SK-N-SH (cell line): ENCODE results near the gene SLC27A2. TPM values are rescaled to one million over a fixed set of nuclear protein-coding genes. Genes with fewer than 3 reads are reported as not detected.

Source experiments
- CTCF ChIA-PET: fragments of 300-600, 350-600 bp; formaldehyde crosslinking; extraction: SDS; loops from one replicate; lab custom pipeline; 2021; lab: Yijun Ruan, JAX
- POLR2A ChIA-PET: fragments of 350-600 bp; sonication (Branson Sonifier 250); formaldehyde crosslinking; extraction: SDS; loops from one replicate; lab custom pipeline; 2020; ENCODE audit warnings: antibody characterized with exemption, inconsistent platforms; lab: Yijun Ruan, JAX
- DNase-seq: peaks from one replicate; pipeline ENCODE4 v3.0.0; 2012
- H2AFZ ChIP-seq: fragments of 200-600 bp; sonication (generic); 2 replicates; pipeline ENCODE4 v1.8.1; 2016; ENCODE audit warnings: antibody characterized with exemption, mild to moderate bottlenecking, low read depth
- H3F3A ChIP-seq: fragments of 200-600 bp; sonication (generic); replicated peaks from 2 replicates; pipeline ENCODE3; 2016; ENCODE audit warnings: antibody characterized with exemption, mild to moderate bottlenecking; ENCODE audit not compliant: insufficient read depth
- H3K27ac ChIP-seq, 2 experiments: fragments of 200-500 bp in 1 of 2; fragments of 200-600 bp in 1 of 2; sonication (Bioruptor generic) in 1 of 2; sonication (generic), shearing (Covaris generic) in 1 of 2; 2 replicates each; pipeline versions ENCODE4 v1.5.1 to v1.6.1; 2014 to 2016; ENCODE audit warnings: low read depth in 2 of 2, inconsistent platforms in 1 of 2, low read length in 1 of 2, mild to moderate bottlenecking in 1 of 2, mixed read lengths in 1 of 2
- H3K27me3 ChIP-seq: fragments of 200-600 bp; sonication (generic), shearing (Covaris generic); 2 replicates; pipeline ENCODE4 v1.6.1; 2016; ENCODE audit warnings: mixed run types; ENCODE audit not compliant: insufficient read depth
- H3K36me3 ChIP-seq, 2 experiments: fragments of 200-500 bp in 1 of 2; fragments of 200-600 bp in 1 of 2; sonication (Bioruptor generic) in 1 of 2; sonication (generic) in 1 of 2; replicated peaks in 1 of 2; 2 replicates each; pipeline versions ENCODE3 to v1.5.1; 2014 to 2016; ENCODE audit warnings: low read length in 1 of 2, mild to moderate bottlenecking in 1 of 2; ENCODE audit not compliant: insufficient read depth in 2 of 2, control insufficient read depth in 1 of 2
- H3K4me1 ChIP-seq, 2 experiments: fragments of 200-500 bp in 1 of 2; fragments of 200-600 bp in 1 of 2; sonication (Bioruptor generic) in 1 of 2; sonication (generic), shearing (Covaris generic) in 1 of 2; 2 replicates each; pipeline versions ENCODE4 v1.5.1 to v1.6.1; 2014 to 2016; ENCODE audit warnings: low read depth in 1 of 2, low read length in 1 of 2, mixed run types in 1 of 2; ENCODE audit not compliant: insufficient read depth in 2 of 2, control insufficient read depth in 1 of 2
- H3K4me2 ChIP-seq: fragments of 200-600 bp; sonication (generic), shearing (Covaris generic); 2 replicates; pipeline ENCODE4 v1.6.1; 2017; ENCODE audit warnings: mixed run types
- H3K4me3 ChIP-seq, 2 experiments: fragments of 200-500 bp in 1 of 2; fragments of 200-600 bp in 1 of 2; sonication (Bioruptor generic) in 1 of 2; sonication (generic), shearing (Covaris generic) in 1 of 2; 2 replicates each; pipeline versions ENCODE4 v1.5.1 to v1.8.1; 2014 to 2016; ENCODE audit warnings: low read depth in 2 of 2, inconsistent platforms in 1 of 2, low read length in 1 of 2, mild to moderate bottlenecking in 1 of 2, mixed read lengths in 1 of 2, moderate library complexity in 1 of 2
- H3K79me2 ChIP-seq: fragments of 200-600 bp; sonication (generic); 2 replicates; pipeline ENCODE4 v1.8.1; 2017; ENCODE audit warnings: mild to moderate bottlenecking; ENCODE audit not compliant: insufficient read depth
- H3K9ac ChIP-seq: fragments of 200-600 bp; sonication (generic); 2 replicates; pipeline ENCODE4 v1.6.1; 2017; ENCODE audit warnings: mixed run types
- H3K9me2 ChIP-seq: fragments of 200-600 bp; sonication (generic); 2 replicates; pipeline ENCODE4 v1.6.1; 2017; ENCODE audit warnings: mixed run types
- H3K9me3 ChIP-seq: fragments of 200-600 bp; sonication (generic); 2 replicates; pipeline ENCODE4 v1.6.1; 2017; ENCODE audit warnings: mixed run types, mild to moderate bottlenecking, moderate library complexity
- H4K20me1 ChIP-seq: fragments of 200-600 bp; sonication (generic); 2 replicates; pipeline ENCODE4 v1.6.1; 2017; ENCODE audit warnings: mild to moderate bottlenecking, mixed run types; ENCODE audit not compliant: insufficient read depth
- CHD2 ChIP-seq: fragments of 150-350 bp; IDR thresholded peaks from 2 replicates; pipeline ENCODE4 v1.6.1; 2018; ENCODE audit warnings: low read length; ENCODE audit not compliant: partially characterized antibody
- FOXM1 ChIP-seq: IDR thresholded peaks from 2 replicates; pipeline ENCODE4 v1.4.0; 2012; ENCODE audit warnings: low read depth, mild to moderate bottlenecking
- GABPA ChIP-seq: IDR thresholded peaks from 2 replicates; pipeline ENCODE4 v1.4.0; 2012; ENCODE audit warnings: low read depth, mild to moderate bottlenecking
- JUND ChIP-seq: IDR thresholded peaks from 2 replicates; pipeline ENCODE4 v1.4.0; 2012
- MEF2A ChIP-seq: IDR thresholded peaks from 2 replicates; pipeline ENCODE4 v1.4.0; 2012; ENCODE audit warnings: low read depth, borderline replicate concordance
- MXI1 ChIP-seq: IDR thresholded peaks from 2 replicates; pipeline ENCODE4 v1.6.1; 2012; ENCODE audit warnings: mild to moderate bottlenecking, low read depth, low read length, improper control_type of control experiment
- RAD21 ChIP-seq: IDR thresholded peaks from 2 replicates; pipeline ENCODE4 v1.6.1; 2012; ENCODE audit warnings: mild to moderate bottlenecking, low read length
- RXRA ChIP-seq: IDR thresholded peaks from 2 replicates; pipeline ENCODE4 v1.4.0; 2012; ENCODE audit warnings: low read depth, mild to moderate bottlenecking, borderline replicate concordance
- WGBS: methylation state at CpG from one replicate; pipeline ENCODE4 v1.1.6; 2017; ENCODE audit warnings: low lambda C conversion rate; 5-methylcytosine and 5-hydroxymethylcytosine counted together
- polyA plus RNA-seq, 3 experiments: library from polyadenylated mRNA; depleted of rRNA; stranded (reverse); fragments of >200 nt; gene quantifications; 2 replicates each; pipeline ENCODE4 v1.2.3, GENCODE V29; 2012
- TF ChIP-seq, protein P1 (sequence below): IDR thresholded peaks from 2 replicates; pipeline ENCODE4 v1.4.0; 2012; ENCODE audit warnings: low read depth, borderline replicate concordance
- TF ChIP-seq, protein P2 (sequence below): fragments of 200-600 bp; sonication (generic); IDR thresholded peaks from 2 replicates; pipeline ENCODE4 v1.6.1; 2017; ENCODE audit warnings: antibody characterized with exemption, mild to moderate bottlenecking, moderate library complexity
- TF ChIP-seq, protein P3 (sequence below): fragments of 150-350 bp; IDR thresholded peaks from 2 replicates; pipeline ENCODE4 v1.6.1; 2017; ENCODE audit warnings: antibody characterized with exemption, low read length, low read depth, borderline replicate concordance

The SLC27A2 gene
- polyA plus RNA-seq, 1 of the 3 experiments (the other 2 are of a cell fraction) = 0.49 TPM

DNA sequence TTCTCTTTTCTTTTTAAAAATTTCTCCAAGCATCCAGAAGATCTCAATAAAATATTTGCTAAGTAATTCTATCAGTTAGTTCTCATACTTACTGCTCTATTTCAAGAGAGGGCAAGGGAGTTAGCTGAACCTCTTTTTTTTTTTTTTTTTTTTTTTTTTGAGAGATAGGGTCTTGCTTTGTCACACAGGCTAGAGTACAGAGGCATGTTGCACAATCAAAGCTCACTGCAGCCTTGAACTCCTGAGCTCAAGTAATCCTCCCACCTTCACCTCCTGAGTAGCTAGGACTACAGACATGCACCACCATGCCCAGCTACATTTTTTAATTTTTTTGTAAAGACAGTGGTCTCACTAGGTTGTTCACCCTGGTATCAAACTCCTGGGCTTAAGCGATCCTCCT, 62.2 kb downstream of the SLC27A2 start:
- no peaks in the 10 kb centered on the region for H3K9me3 ChIP-seq
- H3K9ac ChIP-seq = no peak overlapping the region
- H3K4me2 ChIP-seq = no peak overlapping the region
- no peak overlapping the region for H2AFZ ChIP-seq
- WGBS = 92% methylated on average over 1 of the region's 1 CpG
- no peak overlapping the region for H3K27ac ChIP-seq
- H3K79me2 ChIP-seq = no peaks in the 10 kb centered on the region
- peaks cover 0 to 7% of the 10 kb centered on the region in 2 experiments; a peak in 1 of 4 replicates for H3K4me1 ChIP-seq
- H4K20me1 ChIP-seq = no peaks in the 10 kb centered on the region
- no peaks in the 10 kb centered on the region for H3K36me3 ChIP-seq
- no peak overlapping the region for H3K4me3 ChIP-seq
- no peaks in the 10 kb centered on the region for H3K9me2 ChIP-seq
- ChIA-PET POLR2A (no interaction called here), CTCF (interaction anchor here (1.7 kb wide), 1 partner anchor 15 kb away, joined by 4 read pairs; no protein-coding TSS in a partner anchor)
- H3F3A ChIP-seq = no peaks in the 10 kb centered on the region
- DNase-seq = no peak
- H3K27me3 ChIP-seq = no peaks in the 10 kb centered on the region
- TF ChIP-seq MEF2A = no peak
- TF ChIP-seq RAD21 = no peak
- no peak for TF ChIP-seq RXRA
- TF ChIP-seq, protein P1, sequence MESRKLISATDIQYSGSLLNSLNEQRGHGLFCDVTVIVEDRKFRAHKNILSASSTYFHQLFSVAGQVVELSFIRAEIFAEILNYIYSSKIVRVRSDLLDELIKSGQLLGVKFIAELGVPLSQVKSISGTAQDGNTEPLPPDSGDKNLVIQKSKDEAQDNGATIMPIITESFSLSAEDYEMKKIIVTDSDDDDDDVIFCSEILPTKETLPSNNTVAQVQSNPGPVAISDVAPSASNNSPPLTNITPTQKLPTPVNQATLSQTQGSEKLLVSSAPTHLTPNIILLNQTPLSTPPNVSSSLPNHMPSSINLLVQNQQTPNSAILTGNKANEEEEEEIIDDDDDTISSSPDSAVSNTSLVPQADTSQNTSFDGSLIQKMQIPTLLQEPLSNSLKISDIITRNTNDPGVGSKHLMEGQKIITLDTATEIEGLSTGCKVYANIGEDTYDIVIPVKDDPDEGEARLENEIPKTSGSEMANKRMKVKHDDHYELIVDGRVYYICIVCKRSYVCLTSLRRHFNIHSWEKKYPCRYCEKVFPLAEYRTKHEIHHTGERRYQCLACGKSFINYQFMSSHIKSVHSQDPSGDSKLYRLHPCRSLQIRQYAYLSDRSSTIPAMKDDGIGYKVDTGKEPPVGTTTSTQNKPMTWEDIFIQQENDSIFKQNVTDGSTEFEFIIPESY = no peak

DNA sequence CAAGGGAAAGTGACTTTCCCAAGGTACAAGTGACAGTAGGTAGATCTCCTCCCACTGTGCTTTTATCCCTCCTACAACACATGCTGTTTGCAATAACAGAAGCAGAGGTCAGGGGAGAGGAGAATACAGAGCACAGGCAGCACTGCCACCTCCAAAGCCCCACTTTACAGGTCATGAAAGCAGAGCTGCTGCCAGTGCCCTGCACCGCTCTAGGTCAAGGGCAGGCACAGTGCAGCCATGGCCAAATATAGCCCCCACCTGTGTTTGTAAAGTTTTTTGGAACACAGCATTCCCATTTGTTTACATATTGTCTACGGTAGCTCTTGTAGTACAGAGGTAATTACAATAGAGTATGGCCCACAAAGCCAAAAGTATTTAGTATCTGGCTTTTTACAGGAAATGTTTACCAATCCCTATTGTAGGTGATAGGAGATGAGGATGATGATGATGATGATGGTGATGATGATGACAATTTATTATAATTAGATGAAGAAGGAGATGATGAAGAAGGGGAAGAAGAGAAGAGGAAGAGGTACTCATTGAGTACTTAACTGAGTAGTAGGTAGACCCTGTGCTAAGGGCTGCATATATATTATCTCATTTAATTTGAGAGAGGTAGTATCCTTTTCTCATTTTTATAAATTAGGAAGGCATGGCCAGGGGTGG, 63.1 kb downstream of the SLC27A2 start:
- DNase-seq = no peak
- H3K9me2 ChIP-seq = no peaks in the 10 kb centered on the region
- H3K27me3 ChIP-seq = no peaks in the 10 kb centered on the region
- CTCF ChIA-PET = interaction anchor here (1.7 kb wide), 1 partner anchor 16 kb away, joined by 4 read pairs; no protein-coding TSS in a partner anchor
- no peaks in the 10 kb centered on the region for H3K36me3 ChIP-seq
- no peaks in the 10 kb centered on the region for H3K9me3 ChIP-seq
- POLR2A ChIA-PET = no interaction called here
- TF ChIP-seq, protein P2, sequence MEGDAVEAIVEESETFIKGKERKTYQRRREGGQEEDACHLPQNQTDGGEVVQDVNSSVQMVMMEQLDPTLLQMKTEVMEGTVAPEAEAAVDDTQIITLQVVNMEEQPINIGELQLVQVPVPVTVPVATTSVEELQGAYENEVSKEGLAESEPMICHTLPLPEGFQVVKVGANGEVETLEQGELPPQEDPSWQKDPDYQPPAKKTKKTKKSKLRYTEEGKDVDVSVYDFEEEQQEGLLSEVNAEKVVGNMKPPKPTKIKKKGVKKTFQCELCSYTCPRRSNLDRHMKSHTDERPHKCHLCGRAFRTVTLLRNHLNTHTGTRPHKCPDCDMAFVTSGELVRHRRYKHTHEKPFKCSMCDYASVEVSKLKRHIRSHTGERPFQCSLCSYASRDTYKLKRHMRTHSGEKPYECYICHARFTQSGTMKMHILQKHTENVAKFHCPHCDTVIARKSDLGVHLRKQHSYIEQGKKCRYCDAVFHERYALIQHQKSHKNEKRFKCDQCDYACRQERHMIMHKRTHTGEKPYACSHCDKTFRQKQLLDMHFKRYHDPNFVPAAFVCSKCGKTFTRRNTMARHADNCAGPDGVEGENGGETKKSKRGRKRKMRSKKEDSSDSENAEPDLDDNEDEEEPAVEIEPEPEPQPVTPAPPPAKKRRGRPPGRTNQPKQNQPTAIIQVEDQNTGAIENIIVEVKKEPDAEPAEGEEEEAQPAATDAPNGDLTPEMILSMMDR = no peak
- H3K4me2 ChIP-seq = no peak overlapping the region
- no peak overlapping the region for H2AFZ ChIP-seq
- H3K79me2 ChIP-seq = no peaks in the 10 kb centered on the region
- H3K4me1 ChIP-seq = peaks cover 0 to 7% of the 10 kb centered on the region in 2 experiments; a peak in 1 of 4 replicates
- no peak overlapping the region for H3K27ac ChIP-seq
- H3K4me3 ChIP-seq = no peak overlapping the region
- no peak overlapping the region for H3K9ac ChIP-seq
- no peaks in the 10 kb centered on the region for H4K20me1 ChIP-seq
- H3F3A ChIP-seq = no peaks in the 10 kb centered on the region
- 83% methylated on average over 2 of the region's 2 CpGs for WGBS

DNA sequence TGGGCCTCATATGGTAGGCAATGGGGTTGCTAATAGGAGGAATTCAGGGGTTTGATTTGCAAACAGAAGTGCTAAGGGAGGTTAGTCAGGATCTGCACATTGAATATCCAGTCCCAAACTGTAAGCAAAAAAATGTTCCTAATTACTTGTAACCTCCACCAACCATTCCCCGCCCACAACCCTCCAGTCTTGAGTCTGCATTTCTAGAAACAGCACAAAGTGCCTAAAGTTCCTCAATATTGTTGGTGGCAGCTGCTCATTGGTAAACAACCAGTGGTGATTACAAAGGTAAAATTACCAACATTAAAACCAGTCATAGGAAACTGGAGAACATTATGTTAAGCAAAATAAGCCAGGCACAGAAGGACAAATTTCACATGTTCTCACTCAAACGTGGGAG, 64.6 kb downstream of the SLC27A2 start:
- ChIA-PET POLR2A (no interaction called here), CTCF (no interaction called here)
- no peak overlapping the region for H3K4me3 ChIP-seq
- no peaks in the 10 kb centered on the region for H3K79me2 ChIP-seq
- no peaks in the 10 kb centered on the region for H4K20me1 ChIP-seq
- no peaks in the 10 kb centered on the region for H3K27me3 ChIP-seq
- no peaks in the 10 kb centered on the region for H3K36me3 ChIP-seq
- no peak overlapping the region for H3K4me2 ChIP-seq
- DNase-seq = no peak
- TF ChIP-seq, protein P3, sequence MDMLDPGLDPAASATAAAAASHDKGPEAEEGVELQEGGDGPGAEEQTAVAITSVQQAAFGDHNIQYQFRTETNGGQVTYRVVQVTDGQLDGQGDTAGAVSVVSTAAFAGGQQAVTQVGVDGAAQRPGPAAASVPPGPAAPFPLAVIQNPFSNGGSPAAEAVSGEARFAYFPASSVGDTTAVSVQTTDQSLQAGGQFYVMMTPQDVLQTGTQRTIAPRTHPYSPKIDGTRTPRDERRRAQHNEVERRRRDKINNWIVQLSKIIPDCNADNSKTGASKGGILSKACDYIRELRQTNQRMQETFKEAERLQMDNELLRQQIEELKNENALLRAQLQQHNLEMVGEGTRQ = no peak
- TF ChIP-seq FOXM1 (no peak), MXI1 (no peak), CHD2 (no peak), GABPA (no peak), JUND (no peak)
- TF ChIP-seq, all 33 proteins: peak for 0
- Histone ChIP-seq H3K9me3 (no peaks in the 10 kb centered on the region), H3K9me2 (no peaks in the 10 kb centered on the region), H3K4me1 (peaks cover 0 to 7% of the 10 kb centered on the region in 2 experiments; a peak in 1 of 4 replicates), H3F3A (no peaks in the 10 kb centered on the region), H3K27ac (no peak overlapping the region), H2AFZ (no peak overlapping the region), H3K9ac (no peak overlapping the region)
- WGBS = 67% methylated on average over 2 of the region's 2 CpGs
